ENCODE results near the gene RASL10B.

RASL10B gene

GRCh38 chr17:35717475-35717874 is 14.0 kb upstream of the RASL10B start:
- no peak for DNase-seq (ENCODE audit: low spot score)

GRCh38 chr17:35723735-35724134 is 7.7 kb upstream of the RASL10B start:
- no peak for DNase-seq (ENCODE audit: low spot score)

DNA sequence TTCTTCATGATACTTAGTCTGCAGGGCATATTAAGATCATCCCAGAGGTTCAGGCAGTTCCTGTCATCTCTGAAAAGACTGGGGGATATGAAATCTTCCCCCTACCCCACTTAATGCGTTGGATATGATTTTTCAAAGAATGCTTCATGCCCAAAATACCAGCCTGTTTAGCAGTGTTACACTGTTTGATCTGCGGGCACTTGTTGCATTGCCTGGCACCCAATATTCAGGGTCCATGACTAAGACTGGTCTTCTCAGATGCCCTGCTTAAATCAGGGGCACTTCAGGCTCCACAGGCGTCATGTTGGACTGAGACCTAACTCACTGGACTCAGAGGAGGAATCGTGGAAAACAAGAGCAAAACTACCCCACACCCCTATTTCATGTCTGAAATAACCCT is 6.4 kb upstream of the RASL10B start:
- DNase-seq (ENCODE audit: low spot score), result no peak

- no peak for DNase-seq (ENCODE audit: low spot score)
Observed at GRCh38 chr17:35725802-35726126, 5.7 kb upstream of the RASL10B start.

- peak; percentile 27 for DNase-seq (ENCODE audit: low spot score)
Observed at GRCh38 chr17:35726127-35726952, 5.1 kb upstream of the RASL10B start.

- DNase-seq (ENCODE audit: low spot score), result no peak
Observed at GRCh38 chr17:35726953-35727460, 4.4 kb upstream of the RASL10B start.

- no peak for DNase-seq (ENCODE audit: low spot score)
Observed at GRCh38 chr17:35727635-35728034, 3.8 kb upstream of the RASL10B start.

GRCh38 chr17:35728551-35728950 is 2.9 kb upstream of the RASL10B start:
- no peak for DNase-seq (ENCODE audit: low spot score)

- DNase-seq (ENCODE audit: low spot score), result no peak
Observed at GRCh38 chr17:35729405-35729833, 2.0 kb upstream of the RASL10B start.

GRCh38 chr17:35730400-35731005 is 936 bp upstream of the RASL10B start:
- no peak for DNase-seq (ENCODE audit: low spot score)

GRCh38 chr17:35731917-35732805 is 722 bp downstream of the RASL10B start:
- no peak for DNase-seq (ENCODE audit: low spot score)

DNA sequence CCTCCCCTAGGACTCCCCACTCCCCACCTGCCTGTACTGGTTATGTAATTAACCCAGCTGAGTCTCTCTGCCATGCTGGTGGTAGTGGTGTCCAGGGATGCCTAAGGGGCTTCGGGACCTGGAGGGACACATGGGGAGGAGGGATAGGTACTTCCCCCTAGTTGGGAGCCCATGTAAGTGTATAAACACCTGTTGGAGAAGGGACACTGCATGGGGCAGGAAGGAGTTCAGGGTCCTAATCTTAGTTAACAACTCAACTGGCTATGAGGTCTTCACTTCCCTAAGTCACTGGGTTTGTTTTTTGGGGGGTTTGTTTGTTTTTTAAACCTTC is 1.3 kb downstream of the RASL10B start:
- DNase-seq (ENCODE audit: low spot score), result no peak

GRCh38 chr17:35733366-35733765 is 1.9 kb downstream of the RASL10B start:
- DNase-seq (ENCODE audit: low spot score), result no peak

GRCh38 chr17:35734396-35734795 is 3.0 kb downstream of the RASL10B start:
- DNase-seq (ENCODE audit: low spot score), result no peak

GRCh38 chr17:35735036-35735805 is 3.8 kb downstream of the RASL10B start:
- DNase-seq (ENCODE audit: low spot score), result no peak

DNA sequence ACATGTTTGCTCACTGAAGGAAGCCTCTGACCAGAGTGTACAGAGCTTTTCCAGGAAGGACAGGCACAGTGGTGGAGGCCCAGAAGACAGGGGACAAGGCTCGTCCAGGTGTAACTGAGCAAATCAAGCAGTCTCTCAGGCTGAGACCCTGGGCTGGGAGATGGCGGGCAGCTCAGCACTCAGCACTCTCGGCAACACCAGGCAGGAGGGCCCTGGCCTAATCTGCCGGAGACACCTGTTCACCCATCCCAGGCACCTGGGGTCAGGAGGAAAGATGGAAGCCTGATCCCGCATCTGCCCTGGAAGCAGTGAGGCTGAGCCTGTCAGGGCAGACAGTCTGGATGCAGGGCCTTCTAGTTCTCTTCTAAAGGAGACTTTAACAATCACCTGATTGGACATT is 4.8 kb downstream of the RASL10B start:
- no peak for DNase-seq (ENCODE audit: low spot score)

- no peak for DNase-seq (ENCODE audit: low spot score)
Observed at GRCh38 chr17:35738519-35739133, 7.2 kb downstream of the RASL10B start.

DNA sequence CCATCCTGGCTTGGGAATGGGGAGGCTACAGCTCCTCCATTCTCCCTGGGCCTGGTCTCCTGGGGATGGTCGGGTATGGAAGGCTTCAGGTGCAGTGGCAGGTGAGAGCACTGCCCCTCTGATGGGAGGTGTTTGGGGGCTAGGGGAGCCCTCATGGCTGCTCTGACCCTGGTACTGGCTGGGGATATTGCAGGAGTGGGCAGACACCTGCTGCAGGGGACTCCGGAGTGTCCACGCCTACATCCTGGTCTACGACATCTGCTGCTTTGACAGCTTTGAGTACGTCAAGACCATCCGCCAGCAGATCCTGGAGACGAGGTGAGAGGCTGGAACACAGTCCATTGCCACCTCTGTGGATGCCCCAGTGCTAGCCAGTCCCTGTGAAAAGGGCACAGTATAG is 8.8 kb downstream of the RASL10B start:
- no peak for DNase-seq (ENCODE audit: low spot score)

GRCh38 chr17:35740997-35741931 is 9.8 kb downstream of the RASL10B start:
- no peak for DNase-seq (ENCODE audit: low spot score)

DNA sequence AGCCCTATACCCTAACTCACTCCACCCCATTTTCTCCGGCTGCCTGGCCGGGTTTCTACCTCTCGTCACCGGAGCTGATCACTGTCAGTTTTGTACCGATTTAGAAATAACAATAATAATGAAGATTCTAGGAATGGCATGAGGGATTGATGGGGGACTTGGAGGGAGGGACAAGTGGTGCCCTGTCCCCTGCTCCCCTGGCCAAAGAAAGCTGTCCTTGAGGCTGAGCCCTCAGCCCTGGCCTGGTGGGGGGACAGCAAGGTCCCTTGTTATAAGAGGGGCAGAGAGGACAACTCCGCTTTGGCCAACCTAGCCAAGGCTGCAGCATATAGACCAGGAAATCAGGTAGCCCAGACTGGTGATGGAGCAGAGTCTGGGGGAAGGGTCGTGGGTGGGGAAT is 11.1 kb downstream of the RASL10B start:
- no peak for DNase-seq (ENCODE audit: low spot score)

Data from cerebellar cortex (tissue), 1 donor.